ENCODE results near the gene TMPRSS13. TPM values are rescaled to one million over a fixed set of nuclear protein-coding genes. Genes with fewer than 3 reads are reported as not detected.

Gene TMPRSS13
- total and polyA plus RNA-seq, 2 of the 13 experiments (the other 11 are each of a cell fraction or from before 2014, with no cell fraction given): not detected

DNA sequence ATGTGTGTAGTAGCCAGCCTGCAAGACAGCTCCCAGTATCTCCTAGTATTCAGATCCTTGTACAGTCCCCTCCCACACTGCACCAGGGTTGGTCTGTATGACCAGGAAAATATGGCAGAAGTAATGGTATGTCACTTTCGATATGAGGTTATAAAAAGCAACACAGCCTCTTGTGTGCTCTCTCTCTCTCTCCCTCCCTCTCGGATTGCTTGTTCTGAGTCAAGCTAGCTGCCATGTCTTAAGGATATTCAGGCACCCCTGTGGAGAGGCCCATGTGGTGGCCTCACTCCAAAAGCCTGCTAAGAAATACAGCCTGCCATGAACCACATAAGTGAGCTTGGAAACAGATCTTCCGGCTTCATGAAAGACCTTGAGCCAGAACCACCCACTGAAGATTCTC, 78.1 kb downstream of the TMPRSS13 start:
- TF ChIP-seq, protein P1, sequence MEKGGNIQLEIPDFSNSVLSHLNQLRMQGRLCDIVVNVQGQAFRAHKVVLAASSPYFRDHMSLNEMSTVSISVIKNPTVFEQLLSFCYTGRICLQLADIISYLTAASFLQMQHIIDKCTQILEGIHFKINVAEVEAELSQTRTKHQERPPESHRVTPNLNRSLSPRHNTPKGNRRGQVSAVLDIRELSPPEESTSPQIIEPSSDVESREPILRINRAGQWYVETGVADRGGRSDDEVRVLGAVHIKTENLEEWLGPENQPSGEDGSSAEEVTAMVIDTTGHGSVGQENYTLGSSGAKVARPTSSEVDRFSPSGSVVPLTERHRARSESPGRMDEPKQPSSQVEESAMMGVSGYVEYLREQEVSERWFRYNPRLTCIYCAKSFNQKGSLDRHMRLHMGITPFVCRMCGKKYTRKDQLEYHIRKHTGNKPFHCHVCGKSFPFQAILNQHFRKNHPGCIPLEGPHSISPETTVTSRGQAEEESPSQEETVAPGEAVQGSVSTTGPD (CRISPR knock-in tag; IDR thresholded peaks at IDR 0.05): no peak
- TF ChIP-seq PBX2 (CRISPR knock-in tag; IDR thresholded peaks at IDR 0.05): no peak
- TF ChIP-seq, protein P2, sequence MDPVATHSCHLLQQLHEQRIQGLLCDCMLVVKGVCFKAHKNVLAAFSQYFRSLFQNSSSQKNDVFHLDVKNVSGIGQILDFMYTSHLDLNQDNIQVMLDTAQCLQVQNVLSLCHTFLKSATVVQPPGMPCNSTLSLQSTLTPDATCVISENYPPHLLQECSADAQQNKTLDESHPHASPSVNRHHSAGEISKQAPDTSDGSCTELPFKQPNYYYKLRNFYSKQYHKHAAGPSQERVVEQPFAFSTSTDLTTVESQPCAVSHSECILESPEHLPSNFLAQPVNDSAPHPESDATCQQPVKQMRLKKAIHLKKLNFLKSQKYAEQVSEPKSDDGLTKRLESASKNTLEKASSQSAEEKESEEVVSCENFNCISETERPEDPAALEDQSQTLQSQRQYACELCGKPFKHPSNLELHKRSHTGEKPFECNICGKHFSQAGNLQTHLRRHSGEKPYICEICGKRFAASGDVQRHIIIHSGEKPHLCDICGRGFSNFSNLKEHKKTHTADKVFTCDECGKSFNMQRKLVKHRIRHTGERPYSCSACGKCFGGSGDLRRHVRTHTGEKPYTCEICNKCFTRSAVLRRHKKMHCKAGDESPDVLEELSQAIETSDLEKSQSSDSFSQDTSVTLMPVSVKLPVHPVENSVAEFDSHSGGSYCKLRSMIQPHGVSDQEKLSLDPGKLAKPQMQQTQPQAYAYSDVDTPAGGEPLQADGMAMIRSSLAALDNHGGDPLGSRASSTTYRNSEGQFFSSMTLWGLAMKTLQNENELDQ (CRISPR knock-in tag; IDR thresholded peaks at IDR 0.05; ENCODE audit: borderline replicate concordance): no peak
- TF ChIP-seq HDAC2 (CRISPR knock-in tag; IDR thresholded peaks at IDR 0.05): no peak
- no peak for TF ChIP-seq ETV5 (CRISPR knock-in tag; IDR thresholded peaks at IDR 0.05; ENCODE audit: borderline replicate concordance)
- no peak for TF ChIP-seq ARID3A (IDR thresholded peaks at IDR 0.05; ENCODE audit: low read depth, low read length)
- no peak for TF ChIP-seq ATF4 (CRISPR knock-in tag; IDR thresholded peaks at IDR 0.05)
- no peak for TF ChIP-seq CBX2 (IDR thresholded peaks at IDR 0.05; ENCODE audit: low read depth, low read length)
- no peak for TF ChIP-seq CBX2 (CRISPR knock-in tag; IDR thresholded peaks at IDR 0.05; ENCODE audit: low read depth)
- no peak for TF ChIP-seq FOXJ3 (CRISPR knock-in tag; IDR thresholded peaks at IDR 0.05; ENCODE audit: borderline replicate concordance)
- TF ChIP-seq SRSF9 (IDR thresholded peaks at IDR 0.05; ENCODE audit: borderline replicate concordance, insufficient read depth, low read depth, low read length, poor library complexity, severe bottlenecking): no peak
- TF ChIP-seq, protein P3, sequence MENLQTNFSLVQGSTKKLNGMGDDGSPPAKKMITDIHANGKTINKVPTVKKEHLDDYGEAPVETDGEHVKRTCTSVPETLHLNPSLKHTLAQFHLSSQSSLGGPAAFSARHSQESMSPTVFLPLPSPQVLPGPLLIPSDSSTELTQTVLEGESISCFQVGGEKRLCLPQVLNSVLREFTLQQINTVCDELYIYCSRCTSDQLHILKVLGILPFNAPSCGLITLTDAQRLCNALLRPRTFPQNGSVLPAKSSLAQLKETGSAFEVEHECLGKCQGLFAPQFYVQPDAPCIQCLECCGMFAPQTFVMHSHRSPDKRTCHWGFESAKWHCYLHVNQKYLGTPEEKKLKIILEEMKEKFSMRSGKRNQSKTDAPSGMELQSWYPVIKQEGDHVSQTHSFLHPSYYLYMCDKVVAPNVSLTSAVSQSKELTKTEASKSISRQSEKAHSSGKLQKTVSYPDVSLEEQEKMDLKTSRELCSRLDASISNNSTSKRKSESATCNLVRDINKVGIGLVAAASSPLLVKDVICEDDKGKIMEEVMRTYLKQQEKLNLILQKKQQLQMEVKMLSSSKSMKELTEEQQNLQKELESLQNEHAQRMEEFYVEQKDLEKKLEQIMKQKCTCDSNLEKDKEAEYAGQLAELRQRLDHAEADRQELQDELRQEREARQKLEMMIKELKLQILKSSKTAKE (CRISPR knock-in tag; IDR thresholded peaks at IDR 0.05; ENCODE audit: borderline replicate concordance): no peak
- TF ChIP-seq ZBTB7B (CRISPR knock-in tag; IDR thresholded peaks at IDR 0.05): no peak
- TF ChIP-seq RXRA (CRISPR knock-in tag; IDR thresholded peaks at IDR 0.05): no peak
- TF ChIP-seq NBN (conservative IDR thresholded peaks at IDR 0.05): no peak
- in situ Hi-C loops (cut with HindIII; ENCODE audit: extremely low pct_ligation_motif_present, low pct_unique_long_range_greater_than_20kb): no loop called here
- FAIRE-seq: no peak
- WGBS (ENCODE audit: low lambda C conversion rate): 33% methylated on average over 3 of the region's 3 CpGs
- Histone ChIP-seq H3K79me2 (ENCODE audit: insufficient read depth, low read length) (no peaks in the 10 kb centered on the region), H3K27ac (ENCODE audit: extremely low read length, insufficient read depth, low read length) (no peak overlapping the region), H4K20me1 (ENCODE audit: insufficient read depth, low read length) (no peaks in the 10 kb centered on the region), H3K9ac (ENCODE audit: insufficient read depth, low read depth, low read length) (no peak overlapping the region), H3K36me3 (replicated peaks in 1 of 2; ENCODE audit: control insufficient read depth in 1 of 2, insufficient read depth in 2 of 2, low read length in 2 of 2) (no peaks in the 10 kb centered on the region), H2AFZ (ENCODE audit: low read length) (no peak overlapping the region), H3K27me3 (ENCODE audit: control insufficient read depth in 1 of 2, insufficient read depth in 2 of 2, low read length in 2 of 2) (peaks cover 1 to 23% of the 10 kb centered on the region in 2 experiments; a peak in 3 of 5 replicates), H3K4me1 (ENCODE audit: insufficient read depth, low read length) (no peaks in the 10 kb centered on the region), H3K4me3 (replicated peaks in 1 of 3; ENCODE audit: insufficient read depth in 1 of 3, low read depth in 2 of 3, low read length in 3 of 3) (no peak overlapping the region), H3K9me3 (ENCODE audit: low read length) (no peaks in the 10 kb centered on the region), H3K4me2 (ENCODE audit: low read depth, low read length) (no peak overlapping the region)
- ChIA-PET CTCF (ENCODE audit: low intra/inter-chr PET ratio, low total read pairs) (no interaction called here), POLR2A (no interaction called here)
- no peak for DNase-seq (ENCODE audit: low spot score)
- no TSS peak for BruUV-seq (replicated peaks)
- intact Hi-C loops (cut with micrococcal nuclease; ENCODE audit: unreplicated experiment): no loop called here
- ATAC-seq: no peak

All from HepG2 (cell line).